HCT116 (cell line): ENCODE results near the gene C1orf122. TPM values are rescaled to one million over a fixed set of nuclear protein-coding genes. Genes with fewer than 3 reads are reported as not detected.

ENCODE experiments used
- ATAC-seq: fragments of 200-7000 bp; cut with Tn5 transposase; 2 replicates; pipeline ENCODE4 v1.9.1; 2020; ENCODE audit warnings: mild to moderate bottlenecking, moderate library complexity
- BruUV-seq: library from RNA; stranded (reverse); fragments of 400-500 nt; replicated peaks from 2 replicates; lab custom pipeline; 2021; lab: Mats Ljungman, UMichigan
- CTCF ChIA-PET: fragments of 300-600 bp; sonication (Branson Sonifier 250); formaldehyde crosslinking; loops from one replicate; lab custom pipeline; 2021; ENCODE audit warnings: antibody characterized with exemption; lab: Charles Lee
- POLR2A ChIA-PET: fragments of 300-600, 350-600 bp; sonication (Branson Sonifier 250); formaldehyde crosslinking; loops from one replicate; lab custom pipeline; 2021; ENCODE audit warnings: antibody characterized with exemption; lab: Charles Lee
- RAD21 ChIA-PET, 2 experiments: fragments of 300-600 bp; sonication (Branson Sonifier 250); formaldehyde crosslinking; loops; one replicate each; lab custom pipeline; 2023; ENCODE audit warnings: low total read pairs in 2 of 2; ENCODE audit not compliant: uncharacterized antibody in 2 of 2, unreplicated experiment in 2 of 2, low non-redundant PET in 1 of 2; lab: Charles Lee
- DNase-seq: peaks from one replicate; pipeline ENCODE4 v3.0.0-alpha.2; 2010; ENCODE audit warnings: low read depth, low spot score
- H2AFZ ChIP-seq: fragments of 200-600 bp; shearing (Covaris generic), sonication (generic); 2 replicates; pipeline ENCODE4 v1.6.1; 2017; ENCODE audit warnings: low read depth, mixed run types, mixed read lengths, antibody characterized with exemption, low read length; ENCODE audit not compliant: poor library complexity, severe bottlenecking
- H3K27ac ChIP-seq: 2 replicates; pipeline ENCODE4 v1.5.1; 2012; ENCODE audit warnings: low read depth, low read length
- H3K27me3 ChIP-seq: fragments of 200-600 bp; sonication (generic); 2 replicates; pipeline ENCODE4 v1.6.1; 2016; ENCODE audit warnings: mixed run types, low read length, mixed read lengths; ENCODE audit not compliant: insufficient read depth
- H3K36me3 ChIP-seq, 2 experiments: fragments of 200-500 bp in 1 of 2; fragments of 200-600 bp in 1 of 2; sonication (Bioruptor generic) in 1 of 2; sonication (generic) in 1 of 2; 2 replicates each; pipeline versions ENCODE4 v1.5.1 to v1.6.1; 2014 to 2016; ENCODE audit warnings: low read length in 2 of 2, inconsistent platforms in 1 of 2, mixed read lengths in 1 of 2, mixed run types in 1 of 2; ENCODE audit not compliant: insufficient read depth in 2 of 2, control insufficient read depth in 1 of 2
- H3K4me1 ChIP-seq, 2 experiments: fragments of 200-600 bp in 1 of 2; sonication (generic) in 1 of 2; 2 replicates each; pipeline versions ENCODE4 v1.5.1 to v1.6.1; 2012 to 2017; ENCODE audit warnings: low read length in 2 of 2, inconsistent platforms in 1 of 2, mild to moderate bottlenecking in 1 of 2, mixed read lengths in 1 of 2, mixed run types in 1 of 2, moderate library complexity in 1 of 2; ENCODE audit not compliant: insufficient read depth in 2 of 2, control insufficient read depth in 1 of 2
- H3K4me2 ChIP-seq: fragments of 200-600 bp; sonication (generic); 2 replicates; pipeline ENCODE4 v1.6.1; 2017; ENCODE audit warnings: mixed run types, low read length, mixed read lengths
- H3K4me3 ChIP-seq, 2 experiments: fragments of 200-600 bp in 1 of 2; sonication (generic) in 1 of 2; replicated peaks in 1 of 2; 2 replicates each; pipeline ENCODE4 v1.5.1; 2011 to 2016; ENCODE audit warnings: low read length in 2 of 2, control low read depth in 1 of 2, low read depth in 1 of 2, mild to moderate bottlenecking in 1 of 2, mixed read lengths in 1 of 2, mixed run types in 1 of 2
- H3K79me2 ChIP-seq: fragments of 200-600 bp; sonication (generic); 2 replicates; pipeline ENCODE4 v1.6.1; 2017; ENCODE audit warnings: mild to moderate bottlenecking, mixed run types, low read length, moderate library complexity, mixed read lengths; ENCODE audit not compliant: insufficient read depth
- H3K9ac ChIP-seq: fragments of 200-600 bp; sonication (generic); 2 replicates; pipeline ENCODE4 v1.6.1; 2016; ENCODE audit warnings: low read length, mixed read lengths
- H3K9me2 ChIP-seq: fragments of 200-600 bp; sonication (generic), shearing (Covaris generic); 2 replicates; pipeline ENCODE4 v1.6.1; 2017; ENCODE audit warnings: mixed run types, mild to moderate bottlenecking, moderate library complexity; ENCODE audit not compliant: insufficient read depth
- H3K9me3 ChIP-seq, 2 experiments: fragments of 200-500 bp in 1 of 2; fragments of 200-600 bp in 1 of 2; sonication (Bioruptor generic) in 1 of 2; sonication (generic) in 1 of 2; 2 replicates each; pipeline ENCODE4 v1.6.1; 2014 to 2017; ENCODE audit warnings: low read length in 2 of 2, mixed read lengths in 2 of 2, inconsistent platforms in 1 of 2, low read depth in 1 of 2, mild to moderate bottlenecking in 1 of 2, mixed run types in 1 of 2, moderate library complexity in 1 of 2; ENCODE audit not compliant: control insufficient read depth in 1 of 2, insufficient read depth in 1 of 2
- H4K20me1 ChIP-seq: fragments of 200-600 bp; sonication (generic), shearing (Covaris generic); 2 replicates; pipeline ENCODE4 v1.6.1; 2017; ENCODE audit warnings: mixed run types, mild to moderate bottlenecking, moderate library complexity; ENCODE audit not compliant: insufficient read depth
- CBX3 ChIP-seq: IDR thresholded peaks from 2 replicates; pipeline ENCODE4 v1.6.1; 2012; ENCODE audit warnings: low read depth
- CEBPB ChIP-seq: IDR thresholded peaks from 2 replicates; pipeline ENCODE4 v1.6.1; 2012; ENCODE audit warnings: low read depth
- EGR1 ChIP-seq: IDR thresholded peaks from 2 replicates; pipeline ENCODE4 v1.6.1; 2012; ENCODE audit warnings: low read depth
- EZH2phosphoT487 ChIP-seq: fragments of 200-600 bp; IDR thresholded peaks from 2 replicates; pipeline ENCODE4 v1.6.1; 2018; ENCODE audit warnings: antibody characterized with exemption, borderline replicate concordance
- JUND ChIP-seq: IDR thresholded peaks from 2 replicates; pipeline ENCODE4 v1.6.1; 2012
- POLR2A ChIP-seq: IDR thresholded peaks from 2 replicates; pipeline ENCODE4 v1.7.0; 2011; ENCODE audit warnings: borderline replicate concordance; ENCODE audit not compliant: insufficient read depth, insufficient read length; ENCODE audit errors: extremely low read depth
- RAD21 ChIP-seq: IDR thresholded peaks from 2 replicates; pipeline ENCODE4 v1.6.1; 2012; ENCODE audit warnings: low read depth, mild to moderate bottlenecking
- SIN3A ChIP-seq: IDR thresholded peaks from 2 replicates; pipeline ENCODE4 v1.6.1; 2012; ENCODE audit warnings: low read depth
- SP1 ChIP-seq: IDR thresholded peaks from 2 replicates; pipeline ENCODE4 v1.6.1; 2012; ENCODE audit warnings: low read depth
- TCF7L2 ChIP-seq: IDR thresholded peaks from 2 replicates; pipeline ENCODE4 v1.7.0; 2011; ENCODE audit warnings: borderline replicate concordance, inconsistent platforms; ENCODE audit not compliant: insufficient read depth, insufficient read length; ENCODE audit errors: extremely low read depth
- intact Hi-C: fragments of 100-400 bp; cut with micrococcal nuclease; formaldehyde crosslinking; loops from 2 replicates; pipeline ENCODE4 v1.10.0; 2022
- total RNA-seq: library from RNA; stranded (reverse); gene quantifications from one replicate; pipeline ENCODE4 v1.2.1, GENCODE V29; 2021; ENCODE audit not compliant: unreplicated experiment
- TF ChIP-seq, protein P1 (sequence below): IDR thresholded peaks from 2 replicates; pipeline ENCODE4 v1.6.1; 2012; ENCODE audit warnings: low read depth
- TF ChIP-seq, protein P2 (sequence below), 3 experiments: fragments of 200-600 bp in 1 of 3; sonication (generic) in 1 of 3; IDR thresholded peaks in 2 of 3; conservative IDR thresholded peaks in 1 of 3; 2 replicates each; pipeline ENCODE4 v1.5.1; 2012 to 2017; ENCODE audit warnings: low read depth in 2 of 3, low read length in 2 of 3, antibody characterized with exemption in 1 of 3, borderline replicate concordance in 1 of 3, control low read depth in 1 of 3, mild to moderate bottlenecking in 1 of 3, mixed read lengths in 1 of 3, mixed run types in 1 of 3, moderate library complexity in 1 of 3; ENCODE audit not compliant: insufficient read depth in 1 of 3
- TF ChIP-seq, protein P3 (sequence below): IDR thresholded peaks from 2 replicates; pipeline ENCODE4 v1.6.1; 2012

Gene C1orf122
- total RNA-seq, 1 experiment from 2014 or later, result 34.2 TPM

DNA sequence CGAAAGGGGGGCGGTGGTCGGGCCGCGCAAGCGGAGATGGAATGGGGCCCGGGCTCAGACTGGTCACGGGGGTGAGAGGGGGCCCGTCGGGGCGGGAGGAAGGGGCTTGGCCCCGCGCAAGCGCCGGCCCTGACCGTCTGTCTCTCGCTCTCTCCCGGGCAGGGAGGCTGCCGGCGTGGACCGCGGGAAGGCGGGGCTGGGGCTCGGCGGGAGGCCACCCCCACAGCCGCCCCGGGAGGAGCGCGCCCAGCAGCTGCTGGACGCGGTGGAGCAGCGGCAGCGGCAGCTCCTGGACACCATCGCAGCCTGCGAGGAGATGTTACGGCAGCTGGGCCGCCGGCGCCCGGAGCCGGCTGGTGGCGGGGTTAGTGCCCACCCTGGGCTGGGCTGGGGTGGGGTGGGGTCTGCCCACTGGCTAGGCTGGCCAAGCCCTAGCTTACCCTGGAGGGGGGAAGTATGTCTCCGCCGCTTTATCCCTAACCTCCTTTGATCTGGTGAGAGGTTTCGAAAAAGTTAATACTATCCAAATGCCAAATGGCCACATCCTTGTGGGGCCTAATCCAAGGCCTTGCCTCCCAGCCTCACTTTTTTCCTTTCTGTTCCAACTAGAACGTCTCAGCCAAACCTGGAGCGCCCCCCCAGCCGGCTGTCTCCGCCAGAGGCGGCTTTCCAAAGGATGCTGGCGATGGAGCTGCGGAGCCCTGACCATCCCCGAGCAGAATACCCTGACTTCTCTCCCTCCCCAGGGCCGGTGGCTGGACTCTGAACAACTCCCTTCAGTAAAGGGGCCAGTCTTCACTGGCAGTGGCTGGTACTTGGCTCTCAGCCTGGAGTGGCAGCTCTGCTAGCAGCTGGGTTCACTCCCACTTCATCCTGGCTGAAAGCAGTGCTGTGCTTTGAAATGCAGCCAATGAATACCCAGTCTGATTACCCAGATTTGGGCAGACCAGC lies 1.1 kb downstream of the C1orf122 start:
- H2AFZ ChIP-seq, result no peak overlapping the region
- H3K4me2 ChIP-seq, result peak overlapping the region; percentile 95
- DNase-seq (no peak), ATAC-seq (peak; percentile 68)
- H3K27ac ChIP-seq, result peak overlapping the region; percentile 93
- no peaks in the 10 kb centered on the region for H3K27me3 ChIP-seq
- no peaks in the 10 kb centered on the region for H3K9me3 ChIP-seq
- CTCF ChIA-PET, result interaction anchor here (1.1 kb wide), 1 partner anchor 51 kb away, joined by 7 read pairs; the partner anchor contains the start of gene MTF1
- H3K4me3 ChIP-seq, result peak overlapping the region; percentile 78 to 98
- BruUV-seq, result TSS peak; percentile 77
- peaks cover 64% of the 10 kb centered on the region for H3K79me2 ChIP-seq
- peaks cover 16 to 37% of the 10 kb centered on the region in 2 experiments for H3K4me1 ChIP-seq
- H3K9me2 ChIP-seq, result no peaks in the 10 kb centered on the region
- no peak for TF ChIP-seq CEBPB
- no peak for TF ChIP-seq EZH2phosphoT487
- TF ChIP-seq, protein P1, sequence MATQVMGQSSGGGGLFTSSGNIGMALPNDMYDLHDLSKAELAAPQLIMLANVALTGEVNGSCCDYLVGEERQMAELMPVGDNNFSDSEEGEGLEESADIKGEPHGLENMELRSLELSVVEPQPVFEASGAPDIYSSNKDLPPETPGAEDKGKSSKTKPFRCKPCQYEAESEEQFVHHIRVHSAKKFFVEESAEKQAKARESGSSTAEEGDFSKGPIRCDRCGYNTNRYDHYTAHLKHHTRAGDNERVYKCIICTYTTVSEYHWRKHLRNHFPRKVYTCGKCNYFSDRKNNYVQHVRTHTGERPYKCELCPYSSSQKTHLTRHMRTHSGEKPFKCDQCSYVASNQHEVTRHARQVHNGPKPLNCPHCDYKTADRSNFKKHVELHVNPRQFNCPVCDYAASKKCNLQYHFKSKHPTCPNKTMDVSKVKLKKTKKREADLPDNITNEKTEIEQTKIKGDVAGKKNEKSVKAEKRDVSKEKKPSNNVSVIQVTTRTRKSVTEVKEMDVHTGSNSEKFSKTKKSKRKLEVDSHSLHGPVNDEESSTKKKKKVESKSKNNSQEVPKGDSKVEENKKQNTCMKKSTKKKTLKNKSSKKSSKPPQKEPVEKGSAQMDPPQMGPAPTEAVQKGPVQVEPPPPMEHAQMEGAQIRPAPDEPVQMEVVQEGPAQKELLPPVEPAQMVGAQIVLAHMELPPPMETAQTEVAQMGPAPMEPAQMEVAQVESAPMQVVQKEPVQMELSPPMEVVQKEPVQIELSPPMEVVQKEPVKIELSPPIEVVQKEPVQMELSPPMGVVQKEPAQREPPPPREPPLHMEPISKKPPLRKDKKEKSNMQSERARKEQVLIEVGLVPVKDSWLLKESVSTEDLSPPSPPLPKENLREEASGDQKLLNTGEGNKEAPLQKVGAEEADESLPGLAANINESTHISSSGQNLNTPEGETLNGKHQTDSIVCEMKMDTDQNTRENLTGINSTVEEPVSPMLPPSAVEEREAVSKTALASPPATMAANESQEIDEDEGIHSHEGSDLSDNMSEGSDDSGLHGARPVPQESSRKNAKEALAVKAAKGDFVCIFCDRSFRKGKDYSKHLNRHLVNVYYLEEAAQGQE, result no peak
- no peak for TF ChIP-seq POLR2A
- TF ChIP-seq, protein P2, sequence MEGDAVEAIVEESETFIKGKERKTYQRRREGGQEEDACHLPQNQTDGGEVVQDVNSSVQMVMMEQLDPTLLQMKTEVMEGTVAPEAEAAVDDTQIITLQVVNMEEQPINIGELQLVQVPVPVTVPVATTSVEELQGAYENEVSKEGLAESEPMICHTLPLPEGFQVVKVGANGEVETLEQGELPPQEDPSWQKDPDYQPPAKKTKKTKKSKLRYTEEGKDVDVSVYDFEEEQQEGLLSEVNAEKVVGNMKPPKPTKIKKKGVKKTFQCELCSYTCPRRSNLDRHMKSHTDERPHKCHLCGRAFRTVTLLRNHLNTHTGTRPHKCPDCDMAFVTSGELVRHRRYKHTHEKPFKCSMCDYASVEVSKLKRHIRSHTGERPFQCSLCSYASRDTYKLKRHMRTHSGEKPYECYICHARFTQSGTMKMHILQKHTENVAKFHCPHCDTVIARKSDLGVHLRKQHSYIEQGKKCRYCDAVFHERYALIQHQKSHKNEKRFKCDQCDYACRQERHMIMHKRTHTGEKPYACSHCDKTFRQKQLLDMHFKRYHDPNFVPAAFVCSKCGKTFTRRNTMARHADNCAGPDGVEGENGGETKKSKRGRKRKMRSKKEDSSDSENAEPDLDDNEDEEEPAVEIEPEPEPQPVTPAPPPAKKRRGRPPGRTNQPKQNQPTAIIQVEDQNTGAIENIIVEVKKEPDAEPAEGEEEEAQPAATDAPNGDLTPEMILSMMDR (IDR thresholded peaks at IDR 0.05 in 2 of 3, conservative IDR thresholded peaks at IDR 0.05 in 1 of 3; ENCODE audit: borderline replicate concordance in 1 of 3, insufficient read depth in 1 of 3, low read depth in 2 of 3, low read length in 2 of 3), result 0 out of 6 replicates have a peak, but pooled peaks of 1 of the 3 experiments have one; percentile 8
- no peak for TF ChIP-seq CBX3
- no peak for TF ChIP-seq RAD21
- no peak for TF ChIP-seq SP1
- TF ChIP-seq EGR1, result peak; percentile 30; the same call in 1 of the 2 replicates
- TF ChIP-seq TCF7L2, result peak; percentile 15
- no peak for TF ChIP-seq JUND
- TF ChIP-seq, protein P3, sequence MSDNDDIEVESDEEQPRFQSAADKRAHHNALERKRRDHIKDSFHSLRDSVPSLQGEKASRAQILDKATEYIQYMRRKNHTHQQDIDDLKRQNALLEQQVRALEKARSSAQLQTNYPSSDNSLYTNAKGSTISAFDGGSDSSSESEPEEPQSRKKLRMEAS, result peak; percentile 25; the same call in 1 of the 2 replicates
- TF ChIP-seq SIN3A, result peak; percentile 55
- intact Hi-C loops, result loop anchor here (1.0 kb wide), 2 partner anchors 52 to 117 kb away; no protein-coding TSS in a partner anchor
- POLR2A ChIA-PET, result interaction anchor here (0.6 to 3.1 kb wide), 15 partner anchors 10 to 333 kb away, joined by 3 to 10 read pairs (median 3); partner anchors contain the start of genes CDCA8, EPHA10, MTF1 and SF3A3
- peaks cover 18% of the 10 kb centered on the region; the same call in 1 of the 2 replicates for H4K20me1 ChIP-seq
- peaks cover 27 to 36% of the 10 kb centered on the region in 2 experiments for H3K36me3 ChIP-seq
- RAD21 ChIA-PET, result interaction anchor here (1.0 to 1.4 kb wide), 2 partner anchors 51 kb away, joined by 4 read pairs; partner anchors contain the start of gene MTF1 (in 2 of the 2)
- H3K9ac ChIP-seq, result peak overlapping the region; percentile 81
